Measurements from ENCODE around the gene MLLT1.

MLLT1 gene

DNA sequence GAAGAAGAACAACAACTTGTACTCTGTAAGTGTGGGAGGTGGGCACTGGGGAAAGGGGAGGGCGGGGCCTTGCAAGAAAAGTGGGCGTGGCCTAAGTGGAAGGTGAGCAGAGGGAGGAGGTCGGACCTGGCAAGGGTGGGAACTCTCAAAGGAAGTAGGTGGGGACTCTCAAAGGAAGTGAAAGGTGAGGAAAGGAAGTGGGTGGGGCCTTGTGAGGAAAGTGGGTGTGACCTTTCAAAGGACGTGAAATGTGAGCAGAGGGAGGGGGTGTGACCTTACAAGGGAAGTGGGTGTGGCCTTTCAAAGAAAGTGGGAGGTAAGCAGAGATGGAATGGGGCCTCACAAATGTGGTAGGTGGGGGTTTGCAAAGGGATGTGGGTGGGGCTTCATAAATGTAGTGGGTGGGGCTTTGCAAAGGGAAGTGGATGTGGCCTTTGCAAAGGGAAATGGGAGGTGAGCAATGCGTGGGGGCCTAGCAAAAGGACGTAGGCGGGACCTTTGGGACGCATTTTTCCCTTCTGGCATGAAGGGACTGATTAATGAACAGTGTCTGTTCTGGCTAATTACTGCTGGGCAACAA, 118.4 kb downstream of the MLLT1 start:
- peak; percentile 2 to 6 for DNase-seq (ENCODE audit: low read depth in 2 of 2)
